IMR-90 (cell line): ENCODE measurements around the gene RAC2.

Source experiments
- BHLHE40 ChIP-seq: fragments of 150-350 bp; IDR thresholded peaks from 2 replicates; pipeline ENCODE4 v1.6.1; 2016; ENCODE audit warnings: mild to moderate bottlenecking, low read depth, low read length
- CHD1 ChIP-seq: IDR thresholded peaks from 2 replicates; pipeline ENCODE4 v1.6.1; 2012; ENCODE audit warnings: low read depth, low read length, improper control_type of control experiment
- MAFK ChIP-seq: IDR thresholded peaks from 2 replicates; pipeline ENCODE4 v1.6.1; 2012; ENCODE audit warnings: low read depth, low read length, improper control_type of control experiment
- MAZ ChIP-seq: IDR thresholded peaks from 2 replicates; pipeline ENCODE4 v1.6.1; 2012; ENCODE audit warnings: low read depth, mild to moderate bottlenecking, low read length, improper control_type of control experiment, moderate library complexity, borderline replicate concordance
- NFE2L2 ChIP-seq: fragments of 150-350 bp; IDR thresholded peaks from 2 replicates; pipeline ENCODE4 v1.6.1; 2016; ENCODE audit warnings: low read depth, mild to moderate bottlenecking, low read length
- POLR2A ChIP-seq: IDR thresholded peaks from 2 replicates; pipeline ENCODE4 v1.6.1; 2012; ENCODE audit warnings: mild to moderate bottlenecking, low read depth, low read length
- RCOR1 ChIP-seq: IDR thresholded peaks from 2 replicates; pipeline ENCODE4 v1.6.1; 2012; ENCODE audit warnings: mild to moderate bottlenecking, low read length, improper control_type of control experiment; ENCODE audit not compliant: insufficient replicate concordance
- RFX5 ChIP-seq: IDR thresholded peaks from 2 replicates; pipeline ENCODE4 v1.8.0; 2012; ENCODE audit warnings: low read depth, mild to moderate bottlenecking, low read length, moderate library complexity
- SMC3 ChIP-seq: fragments of 150-350 bp; IDR thresholded peaks from 2 replicates; pipeline ENCODE4 v1.6.1; 2016; ENCODE audit warnings: low read depth, mild to moderate bottlenecking, antibody characterized with exemption, low read length, moderate library complexity
- TF ChIP-seq, protein P1 (sequence below): conservative IDR thresholded peaks from 2 replicates; pipeline ENCODE4 v1.5.1; 2012; ENCODE audit warnings: mild to moderate bottlenecking, low read depth, low read length, improper control_type of control experiment
- TF ChIP-seq, protein P2 (sequence below): fragments of 150-350 bp; IDR thresholded peaks from 2 replicates; pipeline ENCODE4 v1.6.1; 2017; ENCODE audit warnings: mild to moderate bottlenecking, antibody characterized with exemption, low read length, low read depth

DNA sequence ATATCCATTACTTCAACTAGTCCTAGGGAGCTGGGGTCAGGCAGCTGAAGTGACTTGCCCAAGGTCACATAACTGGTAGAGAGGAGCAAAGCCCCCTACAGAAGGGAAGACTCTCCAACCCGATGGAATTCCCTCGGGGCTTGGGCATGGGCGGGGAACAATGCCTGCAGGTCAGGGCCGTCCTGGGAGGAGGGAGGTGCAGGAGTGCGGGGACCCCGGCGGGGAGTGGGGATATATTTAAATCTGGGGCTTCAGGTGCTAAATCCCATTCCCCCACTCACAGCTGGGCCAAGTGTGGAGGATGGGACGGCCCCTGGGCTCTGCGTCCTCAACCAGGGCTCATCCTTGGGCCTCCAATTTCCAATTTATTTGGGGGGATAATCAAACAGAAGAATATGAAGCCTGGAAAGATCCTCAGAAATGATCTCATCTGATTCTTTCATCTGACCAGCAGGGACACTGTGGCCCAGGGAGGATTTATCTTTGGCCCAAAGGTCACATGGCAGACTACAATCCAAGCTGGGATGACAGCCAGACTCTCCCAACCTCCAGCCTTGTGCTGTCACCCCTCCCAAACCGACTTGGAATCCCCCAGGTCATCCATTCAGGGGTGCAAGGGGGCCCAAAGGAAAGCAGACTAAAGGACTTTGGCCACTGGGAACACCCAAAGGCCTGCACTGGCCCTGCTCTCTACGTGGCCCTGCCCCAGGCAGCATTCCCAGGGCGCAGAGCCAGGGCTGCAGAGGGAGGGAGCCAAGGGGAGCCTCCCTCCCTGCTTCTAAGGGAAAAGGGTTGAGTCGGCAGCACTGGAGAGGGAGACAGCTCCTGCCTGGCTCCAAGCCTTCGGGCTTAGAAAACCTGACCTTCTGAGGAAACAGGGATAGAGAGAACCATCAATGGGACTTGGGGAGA lies 47.3 kb downstream of the RAC2 start:
- no peak for TF ChIP-seq MAFK
- TF ChIP-seq, protein P1, sequence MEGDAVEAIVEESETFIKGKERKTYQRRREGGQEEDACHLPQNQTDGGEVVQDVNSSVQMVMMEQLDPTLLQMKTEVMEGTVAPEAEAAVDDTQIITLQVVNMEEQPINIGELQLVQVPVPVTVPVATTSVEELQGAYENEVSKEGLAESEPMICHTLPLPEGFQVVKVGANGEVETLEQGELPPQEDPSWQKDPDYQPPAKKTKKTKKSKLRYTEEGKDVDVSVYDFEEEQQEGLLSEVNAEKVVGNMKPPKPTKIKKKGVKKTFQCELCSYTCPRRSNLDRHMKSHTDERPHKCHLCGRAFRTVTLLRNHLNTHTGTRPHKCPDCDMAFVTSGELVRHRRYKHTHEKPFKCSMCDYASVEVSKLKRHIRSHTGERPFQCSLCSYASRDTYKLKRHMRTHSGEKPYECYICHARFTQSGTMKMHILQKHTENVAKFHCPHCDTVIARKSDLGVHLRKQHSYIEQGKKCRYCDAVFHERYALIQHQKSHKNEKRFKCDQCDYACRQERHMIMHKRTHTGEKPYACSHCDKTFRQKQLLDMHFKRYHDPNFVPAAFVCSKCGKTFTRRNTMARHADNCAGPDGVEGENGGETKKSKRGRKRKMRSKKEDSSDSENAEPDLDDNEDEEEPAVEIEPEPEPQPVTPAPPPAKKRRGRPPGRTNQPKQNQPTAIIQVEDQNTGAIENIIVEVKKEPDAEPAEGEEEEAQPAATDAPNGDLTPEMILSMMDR, result 0 out of 2 replicates have a peak, but pooled peaks have one; percentile 5
- TF ChIP-seq CHD1, result no peak
- no peak for TF ChIP-seq SMC3
- peak; percentile 85; the same call in 1 of the 2 replicates for TF ChIP-seq MAZ
- no peak for TF ChIP-seq RFX5
- no peak for TF ChIP-seq POLR2A
- TF ChIP-seq BHLHE40, result no peak
- no peak for TF ChIP-seq RCOR1
- TF ChIP-seq NFE2L2, result no peak
- TF ChIP-seq, protein P2, sequence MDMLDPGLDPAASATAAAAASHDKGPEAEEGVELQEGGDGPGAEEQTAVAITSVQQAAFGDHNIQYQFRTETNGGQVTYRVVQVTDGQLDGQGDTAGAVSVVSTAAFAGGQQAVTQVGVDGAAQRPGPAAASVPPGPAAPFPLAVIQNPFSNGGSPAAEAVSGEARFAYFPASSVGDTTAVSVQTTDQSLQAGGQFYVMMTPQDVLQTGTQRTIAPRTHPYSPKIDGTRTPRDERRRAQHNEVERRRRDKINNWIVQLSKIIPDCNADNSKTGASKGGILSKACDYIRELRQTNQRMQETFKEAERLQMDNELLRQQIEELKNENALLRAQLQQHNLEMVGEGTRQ, result no peak
